Keratinocyte (primary cell): ENCODE results near the gene SCN9A.

Experiments
- CTCF ChIP-seq, 3 experiments: IDR thresholded peaks in 1 of 3; conservative IDR thresholded peaks in 1 of 3; optimal IDR thresholded peaks in 1 of 3; 2 replicates in 2 of 3; 3 replicates in 1 of 3; pipeline versions ENCODE3 to v1.5.1; 2011; ENCODE audit warnings: low read length in 3 of 3, mild to moderate bottlenecking in 3 of 3, moderate library complexity in 2 of 3, control low read depth in 1 of 3, inconsistent platforms in 1 of 3; ENCODE audit not compliant: insufficient read depth in 2 of 3; ENCODE audit errors: extremely low read depth in 1 of 3
- EZH2 ChIP-seq: IDR thresholded peaks from one replicate; pipeline ENCODE4 v1.6.1; 2012; ENCODE audit warnings: inconsistent platforms, mild to moderate bottlenecking, low read length, moderate library complexity

DNA sequence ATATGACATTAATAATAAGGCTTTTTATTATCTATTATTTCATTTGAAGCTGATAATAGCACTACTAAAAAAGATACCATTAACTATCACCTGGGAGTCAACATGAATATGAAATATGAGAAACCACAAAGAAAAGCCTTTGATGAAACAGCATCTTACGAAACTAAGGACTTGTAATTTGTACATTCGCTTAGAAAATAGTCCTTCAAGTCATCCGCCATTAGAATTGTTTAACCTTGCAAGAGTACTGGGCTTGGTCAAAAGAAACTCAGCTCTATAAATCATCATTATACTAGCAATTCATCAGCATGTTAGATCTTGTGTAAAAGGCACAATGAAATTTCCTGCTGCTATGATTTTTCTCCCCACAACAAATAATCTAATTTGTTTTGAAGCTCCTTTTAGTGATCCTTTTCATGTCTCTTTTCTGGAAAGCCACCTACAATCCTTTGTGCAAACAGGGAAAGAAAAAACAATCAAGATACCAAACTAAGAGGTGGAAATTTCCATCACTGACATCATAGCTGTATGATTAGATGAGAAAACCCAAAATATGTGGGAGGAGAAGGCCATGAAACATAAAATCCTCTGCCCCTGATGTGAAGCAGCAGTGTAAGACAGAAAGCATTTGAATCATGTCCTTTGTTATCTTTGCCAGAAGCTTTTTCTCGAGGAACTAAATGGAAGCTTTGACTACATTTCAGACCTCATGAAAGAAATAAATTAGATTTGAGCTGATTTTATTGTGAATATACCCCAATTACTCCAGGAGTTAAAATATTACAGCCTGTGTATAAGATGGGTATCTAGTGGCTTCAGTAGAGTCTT, 31.2 kb downstream of the SCN9A start:
- TF ChIP-seq EZH2 (no peak), CTCF (optimal IDR thresholded peaks at IDR 0.05 in 1 of 3, IDR thresholded peaks at IDR 0.05 in 1 of 3, conservative IDR thresholded peaks at IDR 0.05 in 1 of 3; ENCODE audit: extremely low read depth in 1 of 3, insufficient read depth in 2 of 3, low read length in 3 of 3) (no peak)
